OCI-LY1 (cell line): ENCODE results near the gene AGMO.

ENCODE experiments used
- H2AFZ ChIP-seq: fragments of 200-600 bp; sonication (generic), shearing (Covaris generic); 2 replicates; pipeline ENCODE4 v1.6.0; 2014; ENCODE audit warnings: antibody characterized with exemption, mild to moderate bottlenecking, low read length
- H3F3A ChIP-seq: fragments of 200-600 bp; sonication (generic), shearing (Covaris generic); 2 replicates; pipeline ENCODE4 v1.6.0; 2014; ENCODE audit warnings: mild to moderate bottlenecking, antibody characterized with exemption, low read length, moderate library complexity; ENCODE audit not compliant: insufficient read depth
- H3K27ac ChIP-seq: fragments of 200-600 bp; sonication (generic); 2 replicates; pipeline ENCODE4 v1.5.1; 2014; ENCODE audit warnings: low read length, mixed run types, mild to moderate bottlenecking, low read depth; ENCODE audit not compliant: poor library complexity, severe bottlenecking
- H3K27me3 ChIP-seq: fragments of 200-600 bp; sonication (generic); 2 replicates; pipeline ENCODE4 v1.6.0; 2014; ENCODE audit warnings: antibody characterized with exemption, mild to moderate bottlenecking, low read length, moderate library complexity; ENCODE audit not compliant: insufficient read depth
- H3K36me3 ChIP-seq: fragments of 200-600 bp; sonication (generic); 2 replicates; pipeline ENCODE4 v1.6.1; 2014; ENCODE audit warnings: mild to moderate bottlenecking, antibody characterized with exemption, low read length, moderate library complexity, mixed read lengths; ENCODE audit not compliant: insufficient read depth
- H3K4me1 ChIP-seq: fragments of 200-600 bp; sonication (generic); 2 replicates; pipeline ENCODE4 v1.5.1; 2014; ENCODE audit warnings: mild to moderate bottlenecking, low read length, moderate library complexity; ENCODE audit not compliant: insufficient read depth, severe bottlenecking
- H3K4me2 ChIP-seq: fragments of 200-600 bp; sonication (generic), shearing (Covaris generic); 2 replicates; pipeline ENCODE4 v1.6.1; 2014; ENCODE audit warnings: low read length
- H3K4me3 ChIP-seq: fragments of 200-600 bp; sonication (generic); 2 replicates; pipeline ENCODE4 v1.5.1; 2014; ENCODE audit warnings: low read length, low read depth, mild to moderate bottlenecking, mixed read lengths; ENCODE audit not compliant: poor library complexity, severe bottlenecking
- H3K79me2 ChIP-seq: fragments of 200-600 bp; shearing (Covaris generic); 2 replicates; pipeline ENCODE4 v1.6.1; 2016; ENCODE audit warnings: mixed run types, low read length, mixed read lengths; ENCODE audit not compliant: insufficient read depth
- H3K9ac ChIP-seq: fragments of 200-600 bp; sonication (generic), shearing (Covaris generic); 2 replicates; pipeline ENCODE4 v1.6.1; 2014; ENCODE audit warnings: mild to moderate bottlenecking, low read length, mixed read lengths
- H3K9me2 ChIP-seq: fragments of 200-600 bp; sonication (generic), shearing (Covaris generic); 2 replicates; pipeline ENCODE4 v1.6.1; 2014; ENCODE audit warnings: low read depth, mild to moderate bottlenecking, low read length, mixed read lengths
- H3K9me3 ChIP-seq: fragments of 200-600 bp; shearing (Covaris generic); 2 replicates; pipeline ENCODE4 v1.6.1; 2014; ENCODE audit warnings: low read length, mixed read lengths
- H4K20me1 ChIP-seq: fragments of 200-600 bp; sonication (generic), shearing (Covaris generic); 2 replicates; pipeline ENCODE4 v1.6.0; 2016; ENCODE audit warnings: mild to moderate bottlenecking, low read length; ENCODE audit not compliant: insufficient read depth
- CTCF ChIP-seq: fragments of 200-600 bp; sonication (generic), shearing (Covaris generic); IDR thresholded peaks from 2 replicates; pipeline ENCODE4 v1.5.1; 2017; ENCODE audit warnings: mild to moderate bottlenecking, antibody characterized with exemption, low read length, moderate library complexity, mixed read lengths
- EZH2 ChIP-seq: fragments of 200-600 bp; sonication (generic), shearing (Covaris generic); IDR thresholded peaks from 2 replicates; pipeline ENCODE4 v1.8.0; 2017; ENCODE audit warnings: borderline replicate concordance, mixed run types, mild to moderate bottlenecking, antibody characterized with exemption, low read length, moderate library complexity, mixed read lengths

Gene AGMO

DNA sequence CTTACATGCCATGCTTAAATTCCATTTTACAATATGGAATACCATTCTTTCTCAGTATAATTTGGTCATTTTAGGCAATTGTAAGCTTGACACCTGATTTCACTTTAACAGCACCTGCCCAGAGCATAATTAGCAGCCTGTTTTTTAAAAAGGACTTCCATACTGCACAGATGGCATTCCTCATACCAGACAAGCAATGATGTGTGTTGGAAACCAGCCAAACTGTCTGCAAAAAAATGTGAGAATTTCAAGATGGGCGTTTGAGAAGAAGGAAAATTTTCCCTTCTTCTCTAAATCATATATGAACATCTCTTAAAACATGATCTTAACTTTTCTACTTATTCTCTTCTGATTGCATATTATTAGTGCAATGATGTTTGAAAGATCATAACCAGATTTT, 40.4 kb upstream of the AGMO start:
- Histone ChIP-seq H3K9me3 (no peaks in the 10 kb centered on the region), H3K27me3 (no peaks in the 10 kb centered on the region), H3K4me3 (no peak overlapping the region), H3K27ac (no peak overlapping the region), H2AFZ (no peak overlapping the region), H3K9ac (no peak overlapping the region), H3K9me2 (peaks cover 3% of the 10 kb centered on the region; the same call in 1 of the 2 replicates), H3F3A (no peaks in the 10 kb centered on the region), H3K4me2 (no peak overlapping the region), H3K36me3 (no peaks in the 10 kb centered on the region), H3K4me1 (no peaks in the 10 kb centered on the region), H3K79me2 (no peaks in the 10 kb centered on the region), H4K20me1 (no peaks in the 10 kb centered on the region)
- TF ChIP-seq CTCF = no peak
- no peak for TF ChIP-seq EZH2

DNA sequence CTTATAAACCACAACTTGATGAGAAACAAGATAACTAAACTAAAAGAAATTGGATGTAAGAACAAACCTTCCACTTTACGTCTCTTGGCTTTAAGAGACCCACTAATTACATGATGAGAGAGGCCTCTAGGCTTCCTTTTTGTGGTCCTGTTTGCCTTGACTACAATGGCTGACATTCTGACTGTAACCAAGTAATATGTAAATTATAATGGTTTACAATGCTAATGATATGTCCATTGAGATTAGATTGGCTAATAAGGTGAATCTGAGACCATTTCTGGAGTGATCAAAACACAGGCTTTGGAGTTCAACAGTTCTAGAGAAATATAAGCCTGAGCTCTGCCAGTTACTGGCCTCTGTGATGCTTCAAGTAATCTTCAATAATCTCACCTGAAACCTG, 39.4 kb upstream of the AGMO start:
- Histone ChIP-seq H3K4me3 (no peak overlapping the region), H3K36me3 (no peaks in the 10 kb centered on the region), H4K20me1 (no peaks in the 10 kb centered on the region), H3K9me2 (peaks cover 3% of the 10 kb centered on the region; the same call in 1 of the 2 replicates), H3K4me1 (no peaks in the 10 kb centered on the region), H3K27me3 (no peaks in the 10 kb centered on the region), H3K9me3 (no peaks in the 10 kb centered on the region), H3K27ac (no peak overlapping the region), H2AFZ (no peak overlapping the region), H3F3A (no peaks in the 10 kb centered on the region), H3K4me2 (no peak overlapping the region), H3K79me2 (no peaks in the 10 kb centered on the region), H3K9ac (no peak overlapping the region)
- TF ChIP-seq EZH2 = no peak
- no peak for TF ChIP-seq CTCF

DNA sequence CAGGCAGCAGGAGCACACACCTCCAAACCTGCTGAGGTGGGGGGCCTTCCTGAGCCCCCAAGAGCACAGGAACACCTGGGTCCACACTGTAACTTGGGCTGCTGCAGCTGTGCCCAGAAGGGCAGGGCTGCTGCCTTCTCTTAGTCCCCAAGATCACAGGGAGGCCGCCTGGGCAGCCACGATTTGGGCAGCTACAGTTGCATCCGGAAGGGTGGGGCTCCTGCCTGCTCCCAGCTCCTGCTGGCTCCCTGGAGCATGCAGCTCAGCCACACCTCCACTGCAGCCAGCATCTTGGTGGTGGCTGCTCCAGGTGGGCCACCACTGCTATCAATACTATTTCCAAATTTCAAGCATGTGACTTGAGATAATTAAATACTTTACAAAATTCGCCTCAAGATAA, 38.5 kb upstream of the AGMO start:
- no peaks in the 10 kb centered on the region for H4K20me1 ChIP-seq
- no peaks in the 10 kb centered on the region for H3K27me3 ChIP-seq
- no peaks in the 10 kb centered on the region for H3K9me3 ChIP-seq
- peaks cover 3% of the 10 kb centered on the region for H3K9me2 ChIP-seq
- TF ChIP-seq CTCF = no peak
- TF ChIP-seq EZH2 = no peak
- H3K36me3 ChIP-seq = no peaks in the 10 kb centered on the region
- H3F3A ChIP-seq = no peaks in the 10 kb centered on the region
- H3K4me3 ChIP-seq = no peak overlapping the region
- no peak overlapping the region for H3K4me2 ChIP-seq
- H3K27ac ChIP-seq = no peak overlapping the region
- H3K4me1 ChIP-seq = no peaks in the 10 kb centered on the region
- H2AFZ ChIP-seq = no peak overlapping the region
- no peak overlapping the region for H3K9ac ChIP-seq
- no peaks in the 10 kb centered on the region for H3K79me2 ChIP-seq
